GM10266 (cell line): Measurements from ENCODE around the gene NINJ1.

ENCODE experiments used
- DNase-seq: peaks from one replicate; pipeline ENCODE4 v3.0.0; 2012; ENCODE audit errors: extremely low spot score
- TF ChIP-seq, protein P1 (sequence below): IDR thresholded peaks from 2 replicates; pipeline ENCODE4 v1.5.1; 2012; ENCODE audit warnings: mild to moderate bottlenecking, low read depth; ENCODE audit not compliant: control insufficient read depth, insufficient read depth; ENCODE audit errors: missing control alignments

NINJ1 gene

DNA sequence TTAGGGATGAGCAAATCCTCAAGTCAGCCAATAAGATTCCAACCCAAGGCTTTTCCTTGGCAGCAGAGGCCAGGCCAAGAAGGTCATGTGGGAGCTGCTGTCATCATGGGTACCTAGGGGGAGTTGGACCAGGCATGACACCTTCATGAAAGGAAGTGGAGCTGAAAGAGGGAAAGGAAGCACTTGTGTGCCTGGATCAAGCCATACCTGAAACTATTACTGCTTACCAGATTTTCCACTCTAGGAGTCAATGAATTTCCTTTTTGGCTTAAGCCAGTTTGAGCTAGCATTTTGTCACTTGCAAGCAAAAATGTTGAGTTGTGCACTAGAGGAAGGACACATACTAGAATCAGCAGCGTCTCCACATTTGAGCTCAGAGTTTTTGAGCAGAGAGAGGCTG is 35.4 kb upstream of the NINJ1 start:
- no peak for DNase-seq
- TF ChIP-seq, protein P1, sequence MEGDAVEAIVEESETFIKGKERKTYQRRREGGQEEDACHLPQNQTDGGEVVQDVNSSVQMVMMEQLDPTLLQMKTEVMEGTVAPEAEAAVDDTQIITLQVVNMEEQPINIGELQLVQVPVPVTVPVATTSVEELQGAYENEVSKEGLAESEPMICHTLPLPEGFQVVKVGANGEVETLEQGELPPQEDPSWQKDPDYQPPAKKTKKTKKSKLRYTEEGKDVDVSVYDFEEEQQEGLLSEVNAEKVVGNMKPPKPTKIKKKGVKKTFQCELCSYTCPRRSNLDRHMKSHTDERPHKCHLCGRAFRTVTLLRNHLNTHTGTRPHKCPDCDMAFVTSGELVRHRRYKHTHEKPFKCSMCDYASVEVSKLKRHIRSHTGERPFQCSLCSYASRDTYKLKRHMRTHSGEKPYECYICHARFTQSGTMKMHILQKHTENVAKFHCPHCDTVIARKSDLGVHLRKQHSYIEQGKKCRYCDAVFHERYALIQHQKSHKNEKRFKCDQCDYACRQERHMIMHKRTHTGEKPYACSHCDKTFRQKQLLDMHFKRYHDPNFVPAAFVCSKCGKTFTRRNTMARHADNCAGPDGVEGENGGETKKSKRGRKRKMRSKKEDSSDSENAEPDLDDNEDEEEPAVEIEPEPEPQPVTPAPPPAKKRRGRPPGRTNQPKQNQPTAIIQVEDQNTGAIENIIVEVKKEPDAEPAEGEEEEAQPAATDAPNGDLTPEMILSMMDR = no peak

DNA sequence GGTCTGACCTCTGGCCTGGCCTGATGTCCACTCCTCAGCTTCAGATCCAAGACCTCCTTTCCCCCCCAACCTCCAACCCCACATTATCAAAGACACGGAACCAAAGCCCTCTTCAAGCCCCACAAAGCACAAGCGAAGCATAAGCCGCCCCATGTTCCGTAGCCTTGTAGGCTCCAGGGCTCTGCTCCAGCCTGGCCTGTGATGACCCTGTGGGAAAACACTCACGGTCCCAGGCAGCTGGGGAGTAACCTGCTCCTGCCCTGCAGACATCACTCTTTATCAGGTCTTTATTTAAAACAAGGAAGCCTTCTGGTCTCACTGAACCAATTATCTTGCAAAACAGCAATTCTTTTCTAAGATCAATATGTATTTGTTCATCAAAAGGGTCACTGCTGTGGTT is 34.5 kb upstream of the NINJ1 start:
- TF ChIP-seq, protein P1 = no peak
- no peak for DNase-seq

DNA sequence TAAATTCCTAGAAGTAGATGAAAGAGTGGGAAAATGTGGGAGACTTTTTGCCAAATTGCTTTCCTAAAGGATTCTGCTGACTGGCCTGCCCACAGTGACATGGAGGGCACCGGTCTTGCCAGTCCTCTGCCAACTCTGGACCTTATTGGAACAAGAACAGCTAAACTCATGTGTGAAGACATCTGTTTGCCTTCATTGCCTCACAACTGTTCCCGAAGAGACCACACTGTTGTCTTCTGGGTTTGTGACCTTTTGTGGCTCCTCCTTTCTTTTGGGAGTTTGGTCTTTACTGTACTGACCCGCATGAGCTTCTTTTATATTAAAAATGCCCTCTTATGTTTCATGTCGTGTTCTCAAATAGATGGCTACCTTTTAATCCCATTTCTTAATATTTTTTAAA is 33.8 kb upstream of the NINJ1 start:
- DNase-seq = no peak
- TF ChIP-seq, protein P1 = no peak

DNA sequence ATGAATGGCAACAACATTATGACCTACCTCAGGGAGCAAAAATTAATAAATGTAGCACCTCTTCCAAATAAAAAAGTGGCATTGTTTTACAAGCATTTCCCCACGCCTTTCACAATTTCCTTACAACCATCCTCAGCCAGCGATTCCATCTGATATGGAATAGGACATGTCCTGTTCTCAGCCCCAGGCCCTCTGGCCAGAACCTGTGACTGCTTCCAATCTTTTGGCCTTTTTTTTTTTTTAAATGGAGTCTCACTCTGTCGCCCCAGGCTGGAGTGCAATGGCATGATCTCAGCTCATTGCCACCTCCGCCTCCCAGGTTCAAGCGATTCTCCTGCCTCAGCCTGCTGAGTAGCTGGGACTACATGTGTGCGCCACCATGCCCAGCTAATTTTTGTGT is 33.1 kb upstream of the NINJ1 start:
- TF ChIP-seq, protein P1 = no peak
- no peak for DNase-seq

DNA sequence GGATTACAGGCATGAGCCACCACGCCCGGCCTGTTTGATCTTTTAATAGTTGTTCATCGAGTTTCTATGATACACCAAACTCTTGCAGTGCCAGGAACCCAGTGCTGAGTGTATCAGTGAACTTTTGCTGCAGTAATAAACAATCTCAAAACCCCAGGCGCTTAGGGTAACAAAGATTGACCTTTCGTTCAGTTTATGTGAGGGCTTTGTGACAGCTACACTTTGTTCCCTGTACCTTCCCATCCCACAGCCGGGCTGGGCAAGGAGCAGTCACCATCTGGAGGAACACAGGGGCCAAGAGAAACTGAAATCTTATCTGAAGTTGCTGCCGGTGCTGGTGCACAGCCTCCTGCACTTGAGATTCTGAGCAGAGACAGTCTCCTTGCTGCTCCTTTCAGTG is 32.6 kb upstream of the NINJ1 start:
- TF ChIP-seq, protein P1 = no peak
- DNase-seq = no peak

DNA sequence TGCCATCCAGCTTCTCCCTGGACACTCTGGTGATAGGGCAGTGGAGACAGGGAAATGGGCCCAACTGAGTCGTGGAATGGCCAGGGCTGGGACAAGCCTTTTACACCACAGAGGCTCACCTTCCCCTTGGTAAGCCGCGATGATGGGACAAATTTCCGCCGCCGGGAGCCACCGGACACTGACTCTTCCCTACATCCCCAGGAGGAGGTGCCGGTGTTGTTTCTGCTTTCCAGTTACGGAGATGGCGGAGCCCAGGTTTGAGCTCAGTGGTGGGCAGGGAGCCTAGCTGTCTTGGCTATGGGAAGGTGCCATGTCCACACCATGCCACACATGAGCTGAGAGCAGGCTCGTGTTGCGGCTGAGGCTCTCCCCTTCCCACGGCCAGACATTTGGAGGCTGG is 30.0 kb upstream of the NINJ1 start:
- TF ChIP-seq, protein P1 = no peak
- no peak for DNase-seq

DNA sequence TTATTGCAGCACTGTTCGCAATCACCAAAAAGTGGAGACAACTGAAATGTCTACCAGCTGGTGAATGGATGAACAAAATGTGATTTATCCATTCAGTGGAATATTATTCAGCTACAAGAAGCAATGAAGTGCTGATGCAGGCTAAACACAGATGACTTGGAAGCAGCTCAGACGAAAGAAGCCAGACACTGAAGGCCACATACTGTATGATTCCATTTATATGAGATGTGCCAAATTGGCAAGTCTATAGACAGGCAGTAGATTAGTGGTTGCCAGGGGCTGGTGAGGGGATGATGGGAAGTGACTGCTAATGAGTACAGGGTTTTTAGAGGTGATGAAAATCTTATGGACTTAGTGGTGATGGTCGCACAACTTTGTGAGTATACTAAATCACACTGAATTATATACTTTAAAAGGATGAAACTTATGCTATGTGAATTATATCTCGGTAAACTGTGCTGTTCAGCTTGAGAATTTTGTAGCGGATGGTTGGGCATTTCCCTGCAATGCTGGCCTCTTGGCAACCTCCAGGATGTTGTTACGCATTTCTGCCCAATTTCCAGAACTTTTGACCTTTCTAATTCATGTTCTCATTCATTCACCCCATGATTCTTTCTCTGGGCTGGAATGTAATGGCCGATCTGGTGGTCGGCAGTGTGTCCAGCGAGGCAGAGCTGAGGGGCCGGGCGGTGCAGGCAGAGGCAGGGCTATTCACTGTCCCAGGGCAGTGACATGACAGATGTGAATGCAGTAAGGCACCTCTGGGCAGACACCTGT is 27.9 kb upstream of the NINJ1 start:
- no peak for DNase-seq
- TF ChIP-seq, protein P1 = no peak
